Hepatocyte (in vitro differentiated cells): ENCODE results near the gene AOAH. TPM values are rescaled to one million over a fixed set of nuclear protein-coding genes. Genes with fewer than 3 reads are reported as not detected.
"Not testable (repeated sequence)": the region's sequence is repeated elsewhere in the genome, so short reads cannot be mapped to it uniquely, and the experiment has no call there.

ENCODE experiments used
- DNase-seq: peaks from one replicate; pipeline ENCODE4 v3.0.0-alpha.2; 2016; ENCODE audit warnings: low spot score
- H2AFZ ChIP-seq: fragments of 200-600 bp; sonication (generic); 2 replicates; pipeline ENCODE4 v1.6.0; 2016; ENCODE audit warnings: antibody characterized with exemption, mild to moderate bottlenecking
- H3K27ac ChIP-seq: fragments of 200-600 bp; sonication (generic); 2 replicates; pipeline ENCODE4 v1.5.1; 2016; ENCODE audit warnings: mild to moderate bottlenecking
- H3K27me3 ChIP-seq: fragments of 200-600 bp; sonication (generic); 2 replicates; pipeline ENCODE4 v1.6.1; 2016
- H3K36me3 ChIP-seq: fragments of 200-600 bp; sonication (generic); replicated peaks from 2 replicates; pipeline ENCODE4 v1.5.1; 2016; ENCODE audit warnings: low read depth; ENCODE audit not compliant: insufficient read depth
- H3K4me1 ChIP-seq: fragments of 200-600 bp; sonication (generic); 2 replicates; pipeline ENCODE4 v1.5.1; 2016; ENCODE audit warnings: mild to moderate bottlenecking, moderate library complexity; ENCODE audit not compliant: insufficient read depth
- H3K4me2 ChIP-seq: fragments of 200-600 bp; sonication (generic); 2 replicates; pipeline ENCODE4 v1.6.0; 2016
- H3K4me3 ChIP-seq: fragments of 200-600 bp; sonication (generic); 2 replicates; pipeline ENCODE4 v1.5.1; 2016; ENCODE audit warnings: mild to moderate bottlenecking
- H3K79me2 ChIP-seq: fragments of 200-600 bp; sonication (generic); 2 replicates; pipeline ENCODE4 v1.6.0; 2017; ENCODE audit warnings: mild to moderate bottlenecking
- H3K9me2 ChIP-seq: fragments of 200-600 bp; sonication (generic); replicated peaks from 2 replicates; pipeline ENCODE4 v1.6.0; 2017; ENCODE audit warnings: mild to moderate bottlenecking; ENCODE audit not compliant: insufficient read depth
- H3K9me3 ChIP-seq: fragments of 200-600 bp; sonication (generic); 2 replicates; pipeline ENCODE4 v1.5.1; 2016; ENCODE audit warnings: low read depth, mild to moderate bottlenecking
- H4K20me1 ChIP-seq: fragments of 200-600 bp; sonication (generic); 2 replicates; pipeline ENCODE4 v1.6.0; 2016; ENCODE audit warnings: mild to moderate bottlenecking; ENCODE audit not compliant: insufficient read depth, poor library complexity, severe bottlenecking
- EZH2 ChIP-seq: fragments of 200-600 bp; sonication (generic); IDR thresholded peaks from 2 replicates; pipeline ENCODE4 v1.6.1; 2016; ENCODE audit warnings: antibody characterized with exemption, mild to moderate bottlenecking, borderline replicate concordance
- EZH2phosphoT487 ChIP-seq: fragments of 200-600 bp; sonication (generic); IDR thresholded peaks from one replicate; pipeline ENCODE4 v1.6.1; 2018; ENCODE audit warnings: antibody characterized with exemption, mild to moderate bottlenecking, low read depth, moderate library complexity; ENCODE audit not compliant: unreplicated experiment, severe bottlenecking
- WGBS: methylation state at CpG from one replicate; pipeline ENCODE4 v1.1.6; 2016; ENCODE audit warnings: low lambda C conversion rate; ENCODE audit errors: missing lambda C conversion rate; 5-methylcytosine and 5-hydroxymethylcytosine counted together
- polyA plus RNA-seq: library from polyadenylated mRNA; unstranded; fragments of >200 nt; fragmentation: Nextera tagmentation; extraction: Ambion mirVana; gene quantifications from 2 replicates; pipeline ENCODE4 v1.2.1, GENCODE V29; 2016
- total RNA-seq: library from RNA; depleted of rRNA; stranded (reverse); fragments of >200 nt; gene quantifications from 2 replicates; pipeline ENCODE4 v1.2.3, GENCODE V29; 2014
- TF ChIP-seq, protein P1 (sequence below): fragments of 200-600 bp; sonication (generic); IDR thresholded peaks from 2 replicates; pipeline ENCODE4 v1.5.1; 2016; ENCODE audit warnings: antibody characterized with exemption, mild to moderate bottlenecking; ENCODE audit not compliant: poor library complexity

AOAH gene
- total and polyA plus RNA-seq, 2 experiments from 2014 or later, result 2.4 to 3.9 TPM

DNA sequence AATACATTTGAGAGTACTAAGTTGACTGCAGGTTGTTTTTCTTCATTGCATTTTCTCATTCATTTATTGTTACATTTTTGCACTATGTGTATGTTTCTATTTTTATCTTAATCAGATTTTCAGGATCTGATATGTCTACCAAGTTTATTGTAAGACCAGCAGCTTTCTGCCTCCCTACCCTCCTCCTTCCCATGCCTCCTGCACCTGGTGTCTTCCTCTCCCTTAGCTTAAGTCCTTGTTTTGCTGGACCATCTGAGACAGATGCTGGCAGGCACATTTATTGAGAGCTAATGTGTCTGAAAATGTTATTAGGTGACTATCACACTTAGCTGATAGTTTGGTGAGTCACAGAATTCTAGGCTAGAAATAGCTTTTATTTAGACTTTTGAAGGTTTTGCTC lies 255.1 kb downstream of the AOAH start:
- no peak overlapping the region for H3K27ac ChIP-seq
- H3K4me1 ChIP-seq, result no peaks in the 10 kb centered on the region
- H3K4me3 ChIP-seq, result no peak overlapping the region
- no peaks in the 10 kb centered on the region for H3K27me3 ChIP-seq
- no peaks in the 10 kb centered on the region for H3K36me3 ChIP-seq
- no peaks in the 10 kb centered on the region for H4K20me1 ChIP-seq
- no peak for DNase-seq
- H3K9me3 ChIP-seq, result no peaks in the 10 kb centered on the region
- H3K4me2 ChIP-seq, result no peak overlapping the region
- no peak for TF ChIP-seq EZH2
- no peak for TF ChIP-seq EZH2phosphoT487
- no peaks in the 10 kb centered on the region for H3K79me2 ChIP-seq
- H3K9me2 ChIP-seq, result no peaks in the 10 kb centered on the region
- no peak overlapping the region for H2AFZ ChIP-seq

- Histone ChIP-seq H3K4me3 (no peak overlapping the region), H3K27me3 (no peaks in the 10 kb centered on the region), H4K20me1 (no peaks in the 10 kb centered on the region), H3K79me2 (no peaks in the 10 kb centered on the region), H3K27ac (no peak overlapping the region), H3K9me3 (no peaks in the 10 kb centered on the region), H2AFZ (no peak overlapping the region), H3K4me2 (no peak overlapping the region), H3K9me2 (no peaks in the 10 kb centered on the region), H3K36me3 (no peaks in the 10 kb centered on the region), H3K4me1 (no peaks in the 10 kb centered on the region)
- TF ChIP-seq EZH2phosphoT487 (no peak), EZH2 (no peak)
- TF ChIP-seq, protein P1, sequence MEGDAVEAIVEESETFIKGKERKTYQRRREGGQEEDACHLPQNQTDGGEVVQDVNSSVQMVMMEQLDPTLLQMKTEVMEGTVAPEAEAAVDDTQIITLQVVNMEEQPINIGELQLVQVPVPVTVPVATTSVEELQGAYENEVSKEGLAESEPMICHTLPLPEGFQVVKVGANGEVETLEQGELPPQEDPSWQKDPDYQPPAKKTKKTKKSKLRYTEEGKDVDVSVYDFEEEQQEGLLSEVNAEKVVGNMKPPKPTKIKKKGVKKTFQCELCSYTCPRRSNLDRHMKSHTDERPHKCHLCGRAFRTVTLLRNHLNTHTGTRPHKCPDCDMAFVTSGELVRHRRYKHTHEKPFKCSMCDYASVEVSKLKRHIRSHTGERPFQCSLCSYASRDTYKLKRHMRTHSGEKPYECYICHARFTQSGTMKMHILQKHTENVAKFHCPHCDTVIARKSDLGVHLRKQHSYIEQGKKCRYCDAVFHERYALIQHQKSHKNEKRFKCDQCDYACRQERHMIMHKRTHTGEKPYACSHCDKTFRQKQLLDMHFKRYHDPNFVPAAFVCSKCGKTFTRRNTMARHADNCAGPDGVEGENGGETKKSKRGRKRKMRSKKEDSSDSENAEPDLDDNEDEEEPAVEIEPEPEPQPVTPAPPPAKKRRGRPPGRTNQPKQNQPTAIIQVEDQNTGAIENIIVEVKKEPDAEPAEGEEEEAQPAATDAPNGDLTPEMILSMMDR, result no peak
- whole genome bisulfite sequencing, result 41% methylated on average over 2 of the region's 2 CpGs
- DNase-seq, result no peak
These were observed 255.8 kb downstream of the AOAH start for GRCh38 chr7:36468370-36469101.

DNA sequence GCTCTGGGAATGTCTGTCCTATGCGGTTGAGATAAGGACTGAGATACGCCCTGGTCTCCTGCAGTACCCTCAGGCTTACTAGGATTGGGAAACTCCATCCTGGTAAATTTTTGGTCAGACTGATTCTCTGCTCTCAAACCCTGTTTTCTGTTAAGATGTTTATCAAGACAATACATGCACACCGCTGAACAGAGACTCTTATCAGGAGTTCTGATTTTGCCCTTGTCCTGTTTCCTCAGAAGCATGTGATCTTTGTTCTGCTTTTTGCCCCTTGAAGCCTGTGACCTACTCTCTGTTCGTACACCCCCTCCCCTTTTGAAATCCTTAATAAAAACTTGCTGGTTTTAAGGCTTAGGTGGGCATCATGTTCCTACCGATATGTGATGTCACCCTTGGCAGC lies 258.3 kb downstream of the AOAH start:
- H3K27me3 ChIP-seq, H4K20me1 ChIP-seq, H3K4me2 ChIP-seq, H3K9me2 ChIP-seq, H3K9me3 ChIP-seq, H3K27ac ChIP-seq, H3K4me3 ChIP-seq, H3K79me2 ChIP-seq, H3K36me3 ChIP-seq, H2AFZ ChIP-seq, H3K4me1 ChIP-seq, DNase-seq: not testable (repeated sequence)
- 71% methylated on average over 5 of the region's 5 CpGs for WGBS

DNA sequence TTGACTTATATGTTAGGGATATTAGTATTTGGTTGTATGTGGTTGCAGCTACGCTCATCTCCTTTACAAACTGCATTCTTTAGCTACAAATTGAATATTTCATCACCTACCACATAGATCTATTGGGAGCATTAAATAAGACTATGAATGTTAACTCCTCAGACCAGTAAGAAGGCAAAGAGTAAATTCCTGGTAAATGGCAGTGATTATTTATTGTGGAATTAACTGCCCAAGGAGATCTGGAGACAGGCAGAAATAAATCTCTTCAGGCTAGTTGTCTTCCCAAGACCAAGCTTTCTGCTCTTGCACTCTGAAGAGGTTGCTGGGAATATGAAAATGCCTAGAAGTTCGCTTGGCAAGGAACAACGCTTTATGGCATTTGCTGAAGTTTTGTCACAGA lies 260.0 kb downstream of the AOAH start:
- Histone ChIP-seq H3K4me1 (no peaks in the 10 kb centered on the region), H3K27me3 (no peaks in the 10 kb centered on the region), H3K79me2 (no peaks in the 10 kb centered on the region), H2AFZ (no peak overlapping the region), H3K9me3 (no peaks in the 10 kb centered on the region), H3K4me2 (no peak overlapping the region), H4K20me1 (no peaks in the 10 kb centered on the region), H3K9me2 (no peaks in the 10 kb centered on the region), H3K36me3 (no peaks in the 10 kb centered on the region), H3K4me3 (no peak overlapping the region), H3K27ac (no peak overlapping the region)
- WGBS, result 94% methylated on average over 3 of the region's 3 CpGs
- TF ChIP-seq EZH2phosphoT487, result no peak
- TF ChIP-seq EZH2, result no peak
- TF ChIP-seq, protein P1, result no peak
- DNase-seq, result no peak
